H1 (cell line): Measurements from ENCODE around the gene VENTX. TPM values are rescaled to one million over a fixed set of nuclear protein-coding genes. Genes with fewer than 3 reads are reported as not detected.
A peak's percentile ranks its signal among the peaks of the same experiment; 100 is the strongest.

ENCODE experiments used
- CHD1 ChIP-seq: IDR thresholded peaks from 2 replicates; pipeline ENCODE4 v1.6.1; 2012; ENCODE audit warnings: low read depth, low read length, improper control_type of control experiment
- CTBP2 ChIP-seq: IDR thresholded peaks from 2 replicates; pipeline ENCODE4 v1.7.0; 2011; ENCODE audit warnings: borderline replicate concordance, mild to moderate bottlenecking, moderate library complexity, mixed read lengths, low read length; ENCODE audit not compliant: insufficient read depth, insufficient read length
- EZH2 ChIP-seq: fragments of 200-600 bp; sonication (generic); IDR thresholded peaks from 2 replicates; pipeline ENCODE4 v1.7.1; 2012; ENCODE audit warnings: low read depth, mild to moderate bottlenecking, moderate library complexity, low read length, inconsistent platforms; ENCODE audit not compliant: severe bottlenecking
- GTF2F1 ChIP-seq: IDR thresholded peaks from 2 replicates; pipeline ENCODE4 v1.6.1; 2012; ENCODE audit warnings: low read depth, low read length, improper control_type of control experiment, borderline replicate concordance
- POLR2A ChIP-seq, 2 experiments: IDR thresholded peaks; 1 replicate in 1 of 2; 2 replicates in 1 of 2; pipeline ENCODE4 v1.6.1; 2011; ENCODE audit warnings: low read depth in 2 of 2, low read length in 2 of 2, mild to moderate bottlenecking in 2 of 2; ENCODE audit errors: control extremely low read depth in 1 of 2
- POU5F1 ChIP-seq: IDR thresholded peaks from 2 replicates; pipeline ENCODE4 v1.6.1; 2011; ENCODE audit warnings: low read depth, mild to moderate bottlenecking, low read length, moderate library complexity
- RAD21 ChIP-seq, 2 experiments: IDR thresholded peaks in 1 of 2; conservative IDR thresholded peaks in 1 of 2; 2 replicates each; pipeline ENCODE4 v1.6.1; 2011; ENCODE audit warnings: low read depth in 2 of 2, low read length in 2 of 2, improper control_type of control experiment in 1 of 2, inconsistent platforms in 1 of 2, mild to moderate bottlenecking in 1 of 2, moderate library complexity in 1 of 2
- SP1 ChIP-seq: IDR thresholded peaks from 2 replicates; pipeline ENCODE4 v1.6.1; 2011; ENCODE audit warnings: low read depth, low read length
- SUZ12 ChIP-seq: fragments of 200-600 bp; sonication (generic); IDR thresholded peaks from 2 replicates; pipeline ENCODE4 v1.6.1; 2012; ENCODE audit warnings: mild to moderate bottlenecking, inconsistent platforms, low read length, moderate library complexity, mixed read lengths
- polyA plus RNA-seq, 7 experiments: library from polyadenylated mRNA; depleted of rRNA in 3 of 7; stranded (reverse) in 5 of 7; unstranded in 2 of 7; fragments of >200 nt in 5 of 7; fragments of 200-250 nt in 2 of 7; gene quantifications; 1 replicate in 5 of 7; 2 replicates in 1 of 7; 4 replicates in 1 of 7; pipeline versions ENCODE4 v1.2.1 to v1.2.3, GENCODE V29; 2011 to 2013; ENCODE audit warnings: missing spikeins in 2 of 7, mixed read lengths in 2 of 7
- total RNA-seq: library from RNA; stranded (reverse); fragmentation: NEBNext Ultra II Directional; extraction: Animal tissue kit (Norgen Biotek cat#: 25700); gene quantifications from 2 replicates; pipeline ENCODE4 v1.2.1, GENCODE V29; 2021
- TF ChIP-seq, protein P1 (sequence below): fragments of 300-600 bp; sonication (generic); IDR thresholded peaks from 2 replicates; pipeline ENCODE4 v1.7.1; 2012; ENCODE audit warnings: low read length, moderate library complexity, mild to moderate bottlenecking, inconsistent platforms; ENCODE audit not compliant: insufficient replicate concordance

VENTX gene
- total and polyA plus RNA-seq, 2 of the 8 experiments (the other 6 are each of a cell fraction or from before 2014, with no cell fraction given) = 5.6 TPM

DNA sequence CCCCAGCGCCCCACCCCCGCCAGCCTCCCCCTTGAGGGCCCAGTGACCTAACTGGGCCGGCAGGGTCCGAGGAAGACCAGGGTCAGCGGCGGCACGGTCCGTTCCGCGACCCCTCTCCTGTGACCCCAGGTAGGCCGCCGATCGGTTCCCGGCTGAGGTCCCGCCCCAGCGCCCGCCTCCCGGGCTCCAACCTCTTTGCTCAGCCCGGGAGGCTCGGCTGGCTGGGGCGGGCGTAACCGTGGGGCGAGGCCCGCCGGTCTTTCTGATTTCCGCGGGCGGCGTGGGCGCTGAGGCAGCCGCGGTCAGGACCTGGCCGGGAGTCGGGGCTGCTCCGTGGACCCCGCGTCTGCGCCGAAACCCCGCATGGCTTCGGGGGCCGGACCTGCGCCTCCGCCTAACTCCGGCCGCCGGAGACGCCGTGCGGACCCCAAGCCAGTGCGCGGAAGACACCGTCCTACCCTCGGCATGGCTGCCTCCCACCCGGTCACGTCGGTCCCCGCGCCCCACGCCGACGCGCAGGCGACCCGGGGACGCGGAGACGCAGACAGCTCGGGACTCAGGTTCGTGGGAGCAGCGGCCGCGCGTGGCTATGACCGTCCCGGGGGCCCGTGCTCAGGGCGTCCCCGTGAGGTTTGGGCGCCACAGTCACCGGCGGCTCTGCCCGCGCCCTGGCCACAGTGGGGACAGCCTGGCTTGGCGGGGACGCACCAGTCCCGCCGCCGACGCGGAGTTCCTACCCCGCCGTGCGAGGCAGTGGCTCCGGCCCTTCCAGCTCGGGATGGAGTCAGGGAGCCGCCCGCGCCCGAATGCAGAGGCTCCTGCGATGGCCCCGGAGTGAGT lies 1.0 kb upstream of the VENTX start (continued):
- TF ChIP-seq, protein P1, sequence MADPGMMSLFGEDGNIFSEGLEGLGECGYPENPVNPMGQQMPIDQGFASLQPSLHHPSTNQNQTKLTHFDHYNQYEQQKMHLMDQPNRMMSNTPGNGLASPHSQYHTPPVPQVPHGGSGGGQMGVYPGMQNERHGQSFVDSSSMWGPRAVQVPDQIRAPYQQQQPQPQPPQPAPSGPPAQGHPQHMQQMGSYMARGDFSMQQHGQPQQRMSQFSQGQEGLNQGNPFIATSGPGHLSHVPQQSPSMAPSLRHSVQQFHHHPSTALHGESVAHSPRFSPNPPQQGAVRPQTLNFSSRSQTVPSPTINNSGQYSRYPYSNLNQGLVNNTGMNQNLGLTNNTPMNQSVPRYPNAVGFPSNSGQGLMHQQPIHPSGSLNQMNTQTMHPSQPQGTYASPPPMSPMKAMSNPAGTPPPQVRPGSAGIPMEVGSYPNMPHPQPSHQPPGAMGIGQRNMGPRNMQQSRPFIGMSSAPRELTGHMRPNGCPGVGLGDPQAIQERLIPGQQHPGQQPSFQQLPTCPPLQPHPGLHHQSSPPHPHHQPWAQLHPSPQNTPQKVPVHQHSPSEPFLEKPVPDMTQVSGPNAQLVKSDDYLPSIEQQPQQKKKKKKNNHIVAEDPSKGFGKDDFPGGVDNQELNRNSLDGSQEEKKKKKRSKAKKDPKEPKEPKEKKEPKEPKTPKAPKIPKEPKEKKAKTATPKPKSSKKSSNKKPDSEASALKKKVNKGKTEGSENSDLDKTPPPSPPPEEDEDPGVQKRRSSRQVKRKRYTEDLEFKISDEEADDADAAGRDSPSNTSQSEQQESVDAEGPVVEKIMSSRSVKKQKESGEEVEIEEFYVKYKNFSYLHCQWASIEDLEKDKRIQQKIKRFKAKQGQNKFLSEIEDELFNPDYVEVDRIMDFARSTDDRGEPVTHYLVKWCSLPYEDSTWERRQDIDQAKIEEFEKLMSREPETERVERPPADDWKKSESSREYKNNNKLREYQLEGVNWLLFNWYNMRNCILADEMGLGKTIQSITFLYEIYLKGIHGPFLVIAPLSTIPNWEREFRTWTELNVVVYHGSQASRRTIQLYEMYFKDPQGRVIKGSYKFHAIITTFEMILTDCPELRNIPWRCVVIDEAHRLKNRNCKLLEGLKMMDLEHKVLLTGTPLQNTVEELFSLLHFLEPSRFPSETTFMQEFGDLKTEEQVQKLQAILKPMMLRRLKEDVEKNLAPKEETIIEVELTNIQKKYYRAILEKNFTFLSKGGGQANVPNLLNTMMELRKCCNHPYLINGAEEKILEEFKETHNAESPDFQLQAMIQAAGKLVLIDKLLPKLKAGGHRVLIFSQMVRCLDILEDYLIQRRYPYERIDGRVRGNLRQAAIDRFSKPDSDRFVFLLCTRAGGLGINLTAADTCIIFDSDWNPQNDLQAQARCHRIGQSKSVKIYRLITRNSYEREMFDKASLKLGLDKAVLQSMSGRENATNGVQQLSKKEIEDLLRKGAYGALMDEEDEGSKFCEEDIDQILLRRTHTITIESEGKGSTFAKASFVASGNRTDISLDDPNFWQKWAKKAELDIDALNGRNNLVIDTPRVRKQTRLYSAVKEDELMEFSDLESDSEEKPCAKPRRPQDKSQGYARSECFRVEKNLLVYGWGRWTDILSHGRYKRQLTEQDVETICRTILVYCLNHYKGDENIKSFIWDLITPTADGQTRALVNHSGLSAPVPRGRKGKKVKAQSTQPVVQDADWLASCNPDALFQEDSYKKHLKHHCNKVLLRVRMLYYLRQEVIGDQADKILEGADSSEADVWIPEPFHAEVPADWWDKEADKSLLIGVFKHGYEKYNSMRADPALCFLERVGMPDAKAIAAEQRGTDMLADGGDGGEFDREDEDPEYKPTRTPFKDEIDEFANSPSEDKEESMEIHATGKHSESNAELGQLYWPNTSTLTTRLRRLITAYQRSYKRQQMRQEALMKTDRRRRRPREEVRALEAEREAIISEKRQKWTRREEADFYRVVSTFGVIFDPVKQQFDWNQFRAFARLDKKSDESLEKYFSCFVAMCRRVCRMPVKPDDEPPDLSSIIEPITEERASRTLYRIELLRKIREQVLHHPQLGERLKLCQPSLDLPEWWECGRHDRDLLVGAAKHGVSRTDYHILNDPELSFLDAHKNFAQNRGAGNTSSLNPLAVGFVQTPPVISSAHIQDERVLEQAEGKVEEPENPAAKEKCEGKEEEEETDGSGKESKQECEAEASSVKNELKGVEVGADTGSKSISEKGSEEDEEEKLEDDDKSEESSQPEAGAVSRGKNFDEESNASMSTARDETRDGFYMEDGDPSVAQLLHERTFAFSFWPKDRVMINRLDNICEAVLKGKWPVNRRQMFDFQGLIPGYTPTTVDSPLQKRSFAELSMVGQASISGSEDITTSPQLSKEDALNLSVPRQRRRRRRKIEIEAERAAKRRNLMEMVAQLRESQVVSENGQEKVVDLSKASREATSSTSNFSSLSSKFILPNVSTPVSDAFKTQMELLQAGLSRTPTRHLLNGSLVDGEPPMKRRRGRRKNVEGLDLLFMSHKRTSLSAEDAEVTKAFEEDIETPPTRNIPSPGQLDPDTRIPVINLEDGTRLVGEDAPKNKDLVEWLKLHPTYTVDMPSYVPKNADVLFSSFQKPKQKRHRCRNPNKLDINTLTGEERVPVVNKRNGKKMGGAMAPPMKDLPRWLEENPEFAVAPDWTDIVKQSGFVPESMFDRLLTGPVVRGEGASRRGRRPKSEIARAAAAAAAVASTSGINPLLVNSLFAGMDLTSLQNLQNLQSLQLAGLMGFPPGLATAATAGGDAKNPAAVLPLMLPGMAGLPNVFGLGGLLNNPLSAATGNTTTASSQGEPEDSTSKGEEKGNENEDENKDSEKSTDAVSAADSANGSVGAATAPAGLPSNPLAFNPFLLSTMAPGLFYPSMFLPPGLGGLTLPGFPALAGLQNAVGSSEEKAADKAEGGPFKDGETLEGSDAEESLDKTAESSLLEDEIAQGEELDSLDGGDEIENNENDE = no peak
- TF ChIP-seq EZH2 = peak; percentile 94
- no peak for TF ChIP-seq GTF2F1
- TF ChIP-seq POLR2A (IDR thresholded peaks at IDR 0.05; ENCODE audit: control extremely low read depth in 1 of 2, low read depth in 2 of 2, low read length in 2 of 2) = no peak
- no peak for TF ChIP-seq CTBP2
- TF ChIP-seq SUZ12 = peak; percentile 92
- TF ChIP-seq RAD21 (IDR thresholded peaks at IDR 0.05 in 1 of 2, conservative IDR thresholded peaks at IDR 0.05 in 1 of 2; ENCODE audit: low read depth in 2 of 2, low read length in 2 of 2) = no peak
- no peak for TF ChIP-seq CHD1
- TF ChIP-seq SP1 = no peak
- no peak for TF ChIP-seq POU5F1
